Stimulated activated naive CD4-positive, alpha-beta T cell (primary cell): Measurements from ENCODE around the gene RNF126.

Experiments used
- DNase-seq, 6 experiments: peaks; one replicate each; lab custom pipeline; 2025; lab: John Stamatoyannopoulos, UW

The RNF126 gene

GRCh38 chr19:663682-664117 lies 686 bp upstream of the RNF126 start:
- DNase-seq, result no peak

- peak; percentile 46 to 71 (median 60) for DNase-seq
Measured at GRCh38 chr19:662207-662961, 630 bp downstream of the RNF126 start.

- DNase-seq, result peak; percentile 47 to 72 (median 58)
Measured at GRCh38 chr19:661427-662196, 1.4 kb downstream of the RNF126 start.

GRCh38 chr19:660793-661426 lies 2.1 kb downstream of the RNF126 start:
- DNase-seq, result no peak

GRCh38 chr19:658916-659839 lies 3.8 kb downstream of the RNF126 start:
- DNase-seq, result no peak

GRCh38 chr19:658059-658839 lies 4.8 kb downstream of the RNF126 start:
- no peak for DNase-seq

GRCh38 chr19:657611-658010 lies 5.4 kb downstream of the RNF126 start:
- DNase-seq, result no peak

GRCh38 chr19:656751-657559 lies 6.1 kb downstream of the RNF126 start:
- DNase-seq, result no peak

GRCh38 chr19:655691-656090 lies 7.3 kb downstream of the RNF126 start:
- DNase-seq, result no peak

GRCh38 chr19:653425-653824 lies 9.6 kb downstream of the RNF126 start:
- DNase-seq, result no peak

GRCh38 chr19:652467-653389 lies 10.3 kb downstream of the RNF126 start:
- DNase-seq, result no peak

- no peak for DNase-seq
Measured at GRCh38 chr19:651991-652390, 11.0 kb downstream of the RNF126 start.

GRCh38 chr19:651114-651818 lies 11.7 kb downstream of the RNF126 start:
- no peak for DNase-seq

GRCh38 chr19:650121-650520 lies 12.9 kb downstream of the RNF126 start:
- DNase-seq, result no peak

- DNase-seq, result no peak
Measured at GRCh38 chr19:648904-649801, 13.9 kb downstream of the RNF126 start.

- DNase-seq, result no peak
Measured at GRCh38 chr19:648305-648704, 14.7 kb downstream of the RNF126 start.

GRCh38 chr19:647566-648284 lies 15.3 kb downstream of the RNF126 start:
- no peak for DNase-seq
